ENCODE results near the gene JAKMIP3.

JAKMIP3 gene
- long read RNA-seq = 0 reads

DNA sequence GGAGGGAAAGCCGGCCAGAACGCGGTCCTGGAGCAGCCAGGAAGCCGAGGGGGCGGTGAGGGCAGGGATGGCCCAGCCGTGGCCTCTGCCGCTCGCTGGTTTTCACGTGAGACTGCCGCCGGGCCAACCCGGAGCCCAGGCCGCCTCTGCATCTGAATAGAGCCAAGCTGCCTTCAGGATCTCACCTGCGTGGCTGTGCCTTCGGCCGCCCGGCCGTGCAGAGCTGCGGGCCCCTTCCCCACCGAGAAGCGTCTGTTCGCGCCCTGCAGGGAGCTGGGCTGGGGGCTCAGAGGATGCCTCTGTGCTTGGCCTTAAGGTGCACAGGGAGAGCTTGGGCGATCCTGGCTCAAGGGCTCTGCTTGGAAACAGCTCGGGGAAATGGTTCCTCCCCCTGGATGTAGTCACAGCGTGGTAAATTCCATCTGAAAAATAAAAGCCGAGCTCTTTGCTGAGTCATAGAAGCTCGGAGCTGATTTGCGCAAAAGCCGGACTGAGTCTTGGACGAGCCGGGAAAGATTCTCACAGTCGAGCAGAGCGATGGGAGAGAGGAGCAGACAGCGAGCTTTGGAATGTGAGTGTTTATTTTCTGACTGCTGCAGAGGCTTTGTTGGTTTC is at the start of gene JAKMIP3:
Gene JAKMIP3, plus strand, starts transcription at position 456 of the 615 bp plus-strand sequence. CDS start 38,863 bp downstream, outside the sequence.
- H3K27me3 ChIP-seq (ENCODE audit: insufficient read depth, poor library complexity, severe bottlenecking) = no peaks in the 10 kb centered on the region
- H3K27ac ChIP-seq (replicated peaks) = no peak within 1 kb of the TSS
- DNase-seq (ENCODE audit: low read depth in 1 of 2, low spot score in 1 of 2) = no peak
- TF ChIP-seq, protein P1, sequence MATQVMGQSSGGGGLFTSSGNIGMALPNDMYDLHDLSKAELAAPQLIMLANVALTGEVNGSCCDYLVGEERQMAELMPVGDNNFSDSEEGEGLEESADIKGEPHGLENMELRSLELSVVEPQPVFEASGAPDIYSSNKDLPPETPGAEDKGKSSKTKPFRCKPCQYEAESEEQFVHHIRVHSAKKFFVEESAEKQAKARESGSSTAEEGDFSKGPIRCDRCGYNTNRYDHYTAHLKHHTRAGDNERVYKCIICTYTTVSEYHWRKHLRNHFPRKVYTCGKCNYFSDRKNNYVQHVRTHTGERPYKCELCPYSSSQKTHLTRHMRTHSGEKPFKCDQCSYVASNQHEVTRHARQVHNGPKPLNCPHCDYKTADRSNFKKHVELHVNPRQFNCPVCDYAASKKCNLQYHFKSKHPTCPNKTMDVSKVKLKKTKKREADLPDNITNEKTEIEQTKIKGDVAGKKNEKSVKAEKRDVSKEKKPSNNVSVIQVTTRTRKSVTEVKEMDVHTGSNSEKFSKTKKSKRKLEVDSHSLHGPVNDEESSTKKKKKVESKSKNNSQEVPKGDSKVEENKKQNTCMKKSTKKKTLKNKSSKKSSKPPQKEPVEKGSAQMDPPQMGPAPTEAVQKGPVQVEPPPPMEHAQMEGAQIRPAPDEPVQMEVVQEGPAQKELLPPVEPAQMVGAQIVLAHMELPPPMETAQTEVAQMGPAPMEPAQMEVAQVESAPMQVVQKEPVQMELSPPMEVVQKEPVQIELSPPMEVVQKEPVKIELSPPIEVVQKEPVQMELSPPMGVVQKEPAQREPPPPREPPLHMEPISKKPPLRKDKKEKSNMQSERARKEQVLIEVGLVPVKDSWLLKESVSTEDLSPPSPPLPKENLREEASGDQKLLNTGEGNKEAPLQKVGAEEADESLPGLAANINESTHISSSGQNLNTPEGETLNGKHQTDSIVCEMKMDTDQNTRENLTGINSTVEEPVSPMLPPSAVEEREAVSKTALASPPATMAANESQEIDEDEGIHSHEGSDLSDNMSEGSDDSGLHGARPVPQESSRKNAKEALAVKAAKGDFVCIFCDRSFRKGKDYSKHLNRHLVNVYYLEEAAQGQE (IDR thresholded peaks at IDR 0.05; ENCODE audit: insufficient replicate concordance, low read depth) = no peak
- TF ChIP-seq SPI1 (IDR thresholded peaks at IDR 0.05; ENCODE audit: borderline replicate concordance, low read depth) (no peak), POLR2AphosphoS5 (IDR thresholded peaks at IDR 0.05; ENCODE audit: low read depth) (no peak), GABPA (IDR thresholded peaks at IDR 0.05; ENCODE audit: low read depth) (no peak)
- TF ChIP-seq, protein P2, sequence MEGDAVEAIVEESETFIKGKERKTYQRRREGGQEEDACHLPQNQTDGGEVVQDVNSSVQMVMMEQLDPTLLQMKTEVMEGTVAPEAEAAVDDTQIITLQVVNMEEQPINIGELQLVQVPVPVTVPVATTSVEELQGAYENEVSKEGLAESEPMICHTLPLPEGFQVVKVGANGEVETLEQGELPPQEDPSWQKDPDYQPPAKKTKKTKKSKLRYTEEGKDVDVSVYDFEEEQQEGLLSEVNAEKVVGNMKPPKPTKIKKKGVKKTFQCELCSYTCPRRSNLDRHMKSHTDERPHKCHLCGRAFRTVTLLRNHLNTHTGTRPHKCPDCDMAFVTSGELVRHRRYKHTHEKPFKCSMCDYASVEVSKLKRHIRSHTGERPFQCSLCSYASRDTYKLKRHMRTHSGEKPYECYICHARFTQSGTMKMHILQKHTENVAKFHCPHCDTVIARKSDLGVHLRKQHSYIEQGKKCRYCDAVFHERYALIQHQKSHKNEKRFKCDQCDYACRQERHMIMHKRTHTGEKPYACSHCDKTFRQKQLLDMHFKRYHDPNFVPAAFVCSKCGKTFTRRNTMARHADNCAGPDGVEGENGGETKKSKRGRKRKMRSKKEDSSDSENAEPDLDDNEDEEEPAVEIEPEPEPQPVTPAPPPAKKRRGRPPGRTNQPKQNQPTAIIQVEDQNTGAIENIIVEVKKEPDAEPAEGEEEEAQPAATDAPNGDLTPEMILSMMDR (IDR thresholded peaks at IDR 0.05; ENCODE audit: insufficient read depth, low read length) = no peak
- no peak within 1 kb of the TSS for H3K4me3 ChIP-seq (replicated peaks; ENCODE audit: insufficient read depth, low read length)

DNA sequence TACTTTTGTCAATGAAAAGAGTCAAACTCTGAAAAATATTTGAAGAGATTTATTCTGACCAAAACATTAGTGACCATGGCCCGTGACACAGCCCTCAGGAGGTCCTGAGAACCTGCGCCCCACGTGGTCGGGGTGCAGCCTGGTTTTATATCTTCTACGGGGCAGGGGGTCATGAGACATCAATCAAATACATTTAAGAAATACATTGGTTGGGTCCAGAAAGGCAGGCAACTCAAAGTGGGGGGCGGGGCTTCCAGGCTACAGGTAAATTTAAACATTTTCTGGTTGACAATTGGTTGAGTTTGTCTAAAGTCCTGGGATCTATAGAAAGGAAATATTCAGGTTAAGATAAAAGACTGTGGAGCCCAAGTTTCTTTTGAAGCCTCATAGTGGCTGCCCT is 49.2 kb upstream of the JAKMIP3 start:
- H3K27ac ChIP-seq (replicated peaks) = no peak overlapping the region
- TF ChIP-seq SPI1 (IDR thresholded peaks at IDR 0.05; ENCODE audit: borderline replicate concordance, low read depth) = no peak
- no peak for TF ChIP-seq GABPA (IDR thresholded peaks at IDR 0.05; ENCODE audit: low read depth)
- TF ChIP-seq POLR2AphosphoS5 (IDR thresholded peaks at IDR 0.05; ENCODE audit: low read depth) = no peak
- TF ChIP-seq, protein P1 (IDR thresholded peaks at IDR 0.05; ENCODE audit: insufficient replicate concordance, low read depth) = no peak
- TF ChIP-seq, protein P2 (IDR thresholded peaks at IDR 0.05; ENCODE audit: insufficient read depth, low read length) = no peak
- DNase-seq (ENCODE audit: low read depth in 1 of 2, low spot score in 1 of 2) = no peak
- H3K27me3 ChIP-seq (ENCODE audit: insufficient read depth, poor library complexity, severe bottlenecking) = no peaks in the 10 kb centered on the region
- no peak overlapping the region for H3K4me3 ChIP-seq (replicated peaks; ENCODE audit: insufficient read depth, low read length)

DNA sequence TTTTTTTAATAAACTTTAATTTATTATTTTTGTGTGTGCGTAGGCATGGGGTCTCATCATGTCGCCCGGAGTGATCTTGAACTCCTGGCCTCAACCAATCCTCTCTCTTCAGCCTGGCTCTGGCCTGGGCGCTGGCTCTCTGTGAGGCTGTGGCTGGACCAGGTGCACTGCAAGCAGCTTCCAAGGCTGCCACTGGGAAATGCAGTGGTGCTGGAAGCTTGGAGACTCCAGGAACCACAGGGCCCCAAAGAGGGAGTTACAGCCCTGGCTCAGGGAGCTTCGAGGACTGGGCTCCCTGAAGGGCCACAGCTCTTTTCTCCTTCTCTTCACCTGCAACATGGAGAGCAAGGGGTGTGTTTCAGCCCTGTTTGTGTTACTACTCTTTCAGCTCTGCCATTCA is 47.3 kb upstream of the JAKMIP3 start:
- no peak overlapping the region for H3K27ac ChIP-seq (replicated peaks)
- no peak overlapping the region for H3K4me3 ChIP-seq (replicated peaks; ENCODE audit: insufficient read depth, low read length)
- no peak for TF ChIP-seq SPI1 (IDR thresholded peaks at IDR 0.05; ENCODE audit: borderline replicate concordance, low read depth)
- TF ChIP-seq, protein P1 (IDR thresholded peaks at IDR 0.05; ENCODE audit: insufficient replicate concordance, low read depth) = no peak
- TF ChIP-seq POLR2AphosphoS5 (IDR thresholded peaks at IDR 0.05; ENCODE audit: low read depth) = no peak
- TF ChIP-seq GABPA (IDR thresholded peaks at IDR 0.05; ENCODE audit: low read depth) = no peak
- TF ChIP-seq, protein P2 (IDR thresholded peaks at IDR 0.05; ENCODE audit: insufficient read depth, low read length) = no peak
- peaks cover 2% of the 10 kb centered on the region for H3K27me3 ChIP-seq (ENCODE audit: insufficient read depth, poor library complexity, severe bottlenecking)
- DNase-seq (ENCODE audit: low read depth in 1 of 2, low spot score in 1 of 2) = no peak

Measured in HL-60 (cell line).